EH (cell line): ENCODE data around the gene ENG.
"Not testable (repeated sequence)": the region's sequence is repeated elsewhere in the genome, so short reads cannot be mapped to it uniquely, and the experiment has no call there.

Experiments used
- DNase-seq: peaks from one replicate; pipeline ENCODE4 v3.0.0-alpha.2; 2015; ENCODE audit warnings: low read depth

ENG gene

GRCh38 chr9:127865645-127866464, 11.4 kb upstream of the ENG start:
- no peak for DNase-seq

DNA sequence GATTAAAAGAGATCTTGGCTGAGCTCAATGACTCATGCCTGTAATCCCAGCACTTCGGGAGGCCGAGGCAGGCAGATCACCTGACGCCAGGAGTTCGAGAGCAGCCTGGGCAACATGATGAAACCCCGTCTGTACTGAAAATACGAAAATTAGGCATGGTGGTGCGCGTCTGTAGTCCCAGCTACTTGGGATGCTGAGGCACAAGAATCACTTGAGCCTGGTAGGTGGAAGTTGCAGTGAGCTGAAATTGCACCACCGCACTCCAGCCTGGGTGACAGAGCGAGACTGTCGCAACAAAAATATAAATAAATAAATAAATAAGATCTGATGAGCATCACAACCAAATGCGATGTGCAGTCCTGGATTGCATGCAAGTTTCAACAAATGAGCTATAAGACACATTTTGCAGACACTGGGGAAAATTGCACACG, 8.7 kb upstream of the ENG start:
- no peak for DNase-seq

- no peak for DNase-seq
Observed at GRCh38 chr9:127862075-127863011, 7.9 kb upstream of the ENG start.

DNA sequence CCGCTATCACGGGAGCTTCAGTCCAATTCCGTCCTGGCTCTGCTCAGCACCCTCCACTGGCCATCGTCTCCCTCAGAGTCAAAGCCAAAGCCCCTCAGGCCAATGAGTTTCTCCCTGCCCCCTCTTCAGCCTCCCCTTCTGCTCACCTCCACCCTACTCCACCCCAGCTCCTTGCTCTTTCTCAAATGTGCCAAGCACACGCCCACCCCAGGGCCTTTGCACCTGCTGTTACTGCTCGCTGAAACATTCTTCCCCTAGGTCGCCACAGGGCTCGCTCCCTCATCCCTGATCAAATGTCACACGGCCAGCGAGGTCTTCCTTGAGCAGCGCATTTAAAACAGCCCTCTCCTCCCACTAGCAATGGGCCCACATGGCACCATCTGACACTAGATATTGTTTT, 6.3 kb upstream of the ENG start:
- no peak for DNase-seq

GRCh38 chr9:127860260-127860659, 5.8 kb upstream of the ENG start:
- no peak for DNase-seq

- DNase-seq, result no peak
Observed at GRCh38 chr9:127858041-127858512, 3.6 kb upstream of the ENG start.

DNA sequence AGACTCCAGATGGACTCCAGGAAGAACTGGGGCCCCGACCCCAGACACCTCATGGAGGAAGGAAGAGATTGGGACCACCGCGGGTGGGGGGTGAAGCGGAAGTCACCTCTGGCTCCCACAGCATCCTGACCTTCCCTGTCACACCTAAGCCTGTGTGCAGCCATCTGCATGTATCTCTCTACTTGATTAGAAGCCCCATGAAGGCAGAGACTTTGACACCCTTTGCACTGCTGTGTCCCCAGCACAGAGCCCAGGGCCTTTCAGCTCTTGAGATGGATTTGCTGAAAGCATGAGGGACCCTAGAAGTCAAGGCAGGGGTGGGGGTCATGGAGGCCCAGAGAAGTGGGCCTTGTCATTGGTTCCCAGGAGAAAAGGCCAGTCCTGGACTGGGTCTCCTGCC, 2.8 kb upstream of the ENG start:
- no peak for DNase-seq

DNA sequence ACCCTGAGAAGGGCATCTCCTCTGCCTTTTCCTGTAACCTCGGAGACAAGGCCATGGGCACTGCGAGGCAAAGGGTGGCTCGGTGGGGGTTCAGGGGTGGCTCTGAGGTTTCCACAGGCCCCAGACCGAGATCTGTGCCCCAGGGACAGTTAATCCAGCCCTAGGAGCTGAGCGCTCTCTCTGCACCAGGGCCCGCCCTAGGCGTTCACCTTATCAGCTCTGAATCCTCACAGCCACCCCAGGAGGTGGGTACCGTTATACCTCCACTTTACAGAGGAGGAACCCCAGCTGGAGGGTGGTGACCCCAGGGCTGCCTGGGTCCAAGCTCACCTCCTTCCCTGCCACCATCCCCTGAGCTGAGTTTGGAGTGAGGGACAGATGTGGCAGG, 2.3 kb upstream of the ENG start:
- DNase-seq, result no peak

- DNase-seq, result no peak
Observed at GRCh38 chr9:127856094-127856728, 1.8 kb upstream of the ENG start.

- DNase-seq, result no peak
Observed at GRCh38 chr9:127855522-127855921, 1.1 kb upstream of the ENG start.

DNA sequence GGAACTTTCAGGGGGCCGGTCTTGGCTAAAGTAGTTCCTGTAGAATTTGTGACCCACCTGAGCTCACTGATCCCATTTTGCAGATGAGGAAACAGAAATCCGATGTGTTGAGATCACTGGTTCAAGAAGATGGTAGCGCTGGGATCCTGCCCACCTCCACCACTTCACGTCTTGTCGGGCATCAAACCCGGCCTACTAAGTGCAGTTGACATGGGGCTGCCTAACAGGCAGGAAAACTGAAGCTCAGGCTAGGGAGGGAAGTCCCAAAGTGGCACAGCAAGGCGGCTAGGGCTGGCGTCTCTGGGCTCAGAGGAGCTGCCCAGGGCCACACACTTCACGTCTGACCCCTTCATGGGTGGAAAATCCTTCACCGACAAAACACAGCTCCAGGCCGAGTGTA, 502 bp upstream of the ENG start:
- no peak for DNase-seq

GRCh38 chr9:127853312-127854183, 910 bp downstream of the ENG start:
- DNase-seq, result no peak

- no peak for DNase-seq
Observed at GRCh38 chr9:127852829-127853228, 1.6 kb downstream of the ENG start.

DNA sequence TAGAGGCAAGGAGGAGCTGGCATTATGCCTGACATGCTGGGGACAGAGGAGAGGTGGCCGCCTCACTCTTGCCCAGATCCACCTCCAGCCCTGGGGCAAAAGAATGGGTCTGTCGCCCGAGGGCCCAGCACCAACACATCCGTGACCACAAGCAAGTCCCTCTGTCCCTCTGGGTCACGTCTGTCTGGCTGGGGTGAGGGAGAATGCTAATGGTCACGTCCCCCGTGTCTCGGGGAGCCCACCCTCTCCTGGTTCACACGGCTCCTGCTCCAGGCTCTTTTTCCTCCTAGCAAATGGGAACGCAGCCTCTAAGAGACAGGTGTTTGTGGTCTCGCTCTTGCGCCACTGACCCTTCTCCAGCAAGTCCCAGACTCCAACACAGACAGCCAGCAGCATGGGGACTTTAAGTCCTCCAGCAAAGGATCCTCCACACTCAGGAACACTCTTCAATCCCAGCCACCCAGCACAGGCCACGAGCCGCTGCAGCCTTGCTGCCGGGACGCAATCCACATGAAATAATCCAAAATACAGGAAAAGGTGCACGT, 4.1 kb downstream of the ENG start:
- DNase-seq, result no peak

DNA sequence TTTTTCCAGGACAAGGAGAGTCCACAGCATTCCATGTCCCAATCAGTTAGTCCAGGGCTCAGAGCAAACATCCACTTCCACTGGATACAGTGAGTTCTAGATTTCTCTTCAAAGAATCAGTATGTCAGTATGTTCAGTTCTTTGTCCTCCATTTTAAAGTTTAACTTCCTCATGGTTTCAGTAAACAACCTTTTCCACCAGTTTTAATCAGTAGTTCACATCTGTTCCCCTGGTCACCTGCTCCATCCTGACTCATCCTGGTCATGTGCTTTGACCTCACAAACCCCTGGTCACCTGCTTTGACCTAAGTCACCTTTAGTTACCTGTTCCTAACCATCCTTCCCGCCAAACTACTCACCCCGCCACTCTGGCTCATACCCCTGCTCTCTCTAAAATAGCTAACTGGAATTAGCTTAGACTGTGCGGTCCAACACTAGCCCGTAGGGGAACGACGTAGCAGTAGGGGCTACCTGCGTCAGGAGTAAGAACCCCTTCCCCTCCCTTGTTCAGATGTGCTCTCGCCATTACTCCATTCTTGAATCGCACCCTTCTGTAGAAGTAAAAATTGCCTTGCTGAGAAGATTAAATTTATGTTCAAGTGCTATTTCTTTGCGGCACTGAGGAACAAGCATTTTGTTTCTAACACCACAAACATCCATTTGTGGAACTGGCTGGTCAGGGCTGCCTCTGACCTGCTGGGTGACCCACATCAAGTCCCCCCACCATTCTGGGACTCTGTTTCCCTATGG, 5.5 kb downstream of the ENG start:
- no peak for DNase-seq

GRCh38 chr9:127847833-127848755, 6.4 kb downstream of the ENG start:
- no peak for DNase-seq

GRCh38 chr9:127847178-127847510, 7.3 kb downstream of the ENG start:
- DNase-seq, result no peak

- no peak for DNase-seq
Observed at GRCh38 chr9:127846443-127847177, 7.8 kb downstream of the ENG start.

DNA sequence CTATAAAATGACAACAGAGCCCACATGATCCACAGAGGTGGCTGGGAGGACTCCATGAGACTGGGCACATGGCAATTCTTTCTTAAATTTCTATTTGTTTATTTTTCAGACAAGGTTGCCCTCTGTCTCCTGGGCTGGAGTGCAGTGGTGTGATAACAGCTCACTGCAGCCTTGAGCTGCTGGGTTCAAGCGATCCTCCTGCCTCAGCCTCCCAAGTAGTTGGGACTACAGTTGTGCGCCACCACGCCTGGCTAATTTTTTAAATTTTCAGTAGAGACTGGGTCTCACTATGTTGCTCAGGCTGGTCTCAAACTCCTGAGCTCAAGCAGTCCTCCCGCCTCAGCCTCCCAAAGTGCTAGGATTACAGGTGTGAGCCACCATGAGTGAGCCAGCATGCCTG, 8.8 kb downstream of the ENG start:
- not testable (repeated sequence) for DNase-seq
